Measurements from ENCODE around the gene BMX. TPM values are rescaled to one million over a fixed set of nuclear protein-coding genes. Genes with fewer than 3 reads are reported as not detected.

The BMX gene
- total RNA-seq, 1 donor from 2014 or later: 2.0 TPM

DNA sequence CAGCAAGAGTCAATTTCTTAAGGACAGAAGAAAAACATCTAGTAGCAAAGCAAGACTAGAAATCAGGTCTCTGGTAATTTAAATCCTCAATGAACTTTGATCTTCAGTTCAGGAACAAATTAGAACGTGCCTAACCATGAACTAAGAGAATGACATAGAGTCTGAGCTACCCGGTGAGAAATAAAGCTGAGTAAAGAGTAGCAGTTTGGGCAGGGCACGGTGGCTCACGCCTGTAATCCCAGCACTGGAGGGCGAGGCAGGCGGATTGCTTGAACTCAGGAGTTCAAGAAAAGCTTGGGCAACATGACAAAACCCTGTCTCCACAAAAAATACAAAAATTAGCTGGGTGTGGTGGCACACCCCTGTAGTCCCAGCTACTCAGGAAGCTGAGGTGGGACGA, 62.4 kb downstream of the BMX start:
- intact Hi-C loops (cut with DNase I): no loop called here
- no peak for TF ChIP-seq POLR2A (IDR thresholded peaks at IDR 0.05)
- TF ChIP-seq POLR2AphosphoS5 (IDR thresholded peaks at IDR 0.05; ENCODE audit: insufficient read depth in 1 of 2, low read depth in 1 of 2): no peak
- TF ChIP-seq, protein P1, sequence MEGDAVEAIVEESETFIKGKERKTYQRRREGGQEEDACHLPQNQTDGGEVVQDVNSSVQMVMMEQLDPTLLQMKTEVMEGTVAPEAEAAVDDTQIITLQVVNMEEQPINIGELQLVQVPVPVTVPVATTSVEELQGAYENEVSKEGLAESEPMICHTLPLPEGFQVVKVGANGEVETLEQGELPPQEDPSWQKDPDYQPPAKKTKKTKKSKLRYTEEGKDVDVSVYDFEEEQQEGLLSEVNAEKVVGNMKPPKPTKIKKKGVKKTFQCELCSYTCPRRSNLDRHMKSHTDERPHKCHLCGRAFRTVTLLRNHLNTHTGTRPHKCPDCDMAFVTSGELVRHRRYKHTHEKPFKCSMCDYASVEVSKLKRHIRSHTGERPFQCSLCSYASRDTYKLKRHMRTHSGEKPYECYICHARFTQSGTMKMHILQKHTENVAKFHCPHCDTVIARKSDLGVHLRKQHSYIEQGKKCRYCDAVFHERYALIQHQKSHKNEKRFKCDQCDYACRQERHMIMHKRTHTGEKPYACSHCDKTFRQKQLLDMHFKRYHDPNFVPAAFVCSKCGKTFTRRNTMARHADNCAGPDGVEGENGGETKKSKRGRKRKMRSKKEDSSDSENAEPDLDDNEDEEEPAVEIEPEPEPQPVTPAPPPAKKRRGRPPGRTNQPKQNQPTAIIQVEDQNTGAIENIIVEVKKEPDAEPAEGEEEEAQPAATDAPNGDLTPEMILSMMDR (IDR thresholded peaks at IDR 0.05): no peak
- DNase-seq (ENCODE audit: extremely low spot score in 2 of 2): no peak
- H3K27me3 ChIP-seq: no peaks in the 10 kb centered on the region
- no peaks in the 10 kb centered on the region for H3K36me3 ChIP-seq
- H3K9me3 ChIP-seq: no peaks in the 10 kb centered on the region
- H3K4me3 ChIP-seq: no peak overlapping the region
- no peak overlapping the region for H3K27ac ChIP-seq
- no peaks in the 10 kb centered on the region for H3K4me1 ChIP-seq

GRCh38 chrX:15564981-15565579, 64.5 kb downstream of the BMX start:
- intact Hi-C loops (cut with DNase I): no loop called here
- no peaks in the 10 kb centered on the region for H3K9me3 ChIP-seq
- H3K36me3 ChIP-seq: no peaks in the 10 kb centered on the region
- DNase-seq (ENCODE audit: extremely low spot score in 2 of 2): no peak
- H3K27ac ChIP-seq: no peak overlapping the region
- no peak overlapping the region for H3K4me3 ChIP-seq
- H3K27me3 ChIP-seq: no peaks in the 10 kb centered on the region
- no peaks in the 10 kb centered on the region for H3K4me1 ChIP-seq
- TF ChIP-seq POLR2A (IDR thresholded peaks at IDR 0.05) (no peak), POLR2AphosphoS5 (IDR thresholded peaks at IDR 0.05; ENCODE audit: insufficient read depth in 1 of 2, low read depth in 1 of 2) (peak in 1 of 2 donors; percentile 51)
- TF ChIP-seq, protein P1 (IDR thresholded peaks at IDR 0.05): peak in 2 of 3 experiments; percentile 34 to 43

DNA sequence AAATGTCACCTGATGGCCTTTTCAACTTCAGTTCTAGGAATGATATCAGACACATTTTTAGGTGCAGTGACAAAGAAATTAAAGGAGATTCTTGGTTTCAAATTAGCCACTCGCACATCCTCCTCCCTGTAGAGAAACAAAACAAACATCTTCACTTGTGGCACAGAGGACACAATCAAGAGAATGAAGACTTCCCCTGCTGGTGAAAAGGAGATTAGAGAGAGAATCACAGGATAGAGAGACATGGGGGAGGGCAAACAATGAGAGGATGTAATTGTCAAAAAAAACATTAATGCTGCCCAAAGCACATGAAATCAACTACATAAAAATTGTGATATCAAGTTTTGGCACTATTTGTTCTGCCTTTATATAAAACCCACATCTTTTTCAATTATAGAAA, 65.6 kb downstream of the BMX start:
- intact Hi-C loops (cut with DNase I): no loop called here
- DNase-seq (ENCODE audit: extremely low spot score in 2 of 2): no peak
- H3K27ac ChIP-seq: no peak overlapping the region
- no peaks in the 10 kb centered on the region for H3K9me3 ChIP-seq
- no peaks in the 10 kb centered on the region for H3K27me3 ChIP-seq
- TF ChIP-seq POLR2AphosphoS5 (IDR thresholded peaks at IDR 0.05; ENCODE audit: insufficient read depth in 1 of 2, low read depth in 1 of 2) (no peak), POLR2A (IDR thresholded peaks at IDR 0.05) (no peak)
- TF ChIP-seq, protein P1 (IDR thresholded peaks at IDR 0.05): no peak
- H3K4me1 ChIP-seq: no peaks in the 10 kb centered on the region
- H3K4me3 ChIP-seq: no peak overlapping the region
- no peaks in the 10 kb centered on the region for H3K36me3 ChIP-seq

- TF ChIP-seq, protein P1 (IDR thresholded peaks at IDR 0.05): no peak
- TF ChIP-seq POLR2AphosphoS5 (IDR thresholded peaks at IDR 0.05; ENCODE audit: insufficient read depth in 1 of 2, low read depth in 1 of 2) (no peak), POLR2A (IDR thresholded peaks at IDR 0.05) (no peak)
- H3K4me3 ChIP-seq: no peak overlapping the region
- no peaks in the 10 kb centered on the region for H3K36me3 ChIP-seq
- intact Hi-C loops (cut with DNase I): no loop called here
- DNase-seq (ENCODE audit: extremely low spot score in 2 of 2): no peak
- no peaks in the 10 kb centered on the region for H3K9me3 ChIP-seq
- no peaks in the 10 kb centered on the region for H3K27me3 ChIP-seq
- H3K27ac ChIP-seq: no peak overlapping the region
- H3K4me1 ChIP-seq: no peaks in the 10 kb centered on the region
Observed at GRCh38 chrX:15567267-15567666, 66.7 kb downstream of the BMX start.

- intact Hi-C loops (cut with DNase I): no loop called here
- DNase-seq (ENCODE audit: extremely low spot score in 2 of 2): no peak
- Histone ChIP-seq H3K36me3 (no peaks in the 10 kb centered on the region), H3K9me3 (no peaks in the 10 kb centered on the region), H3K27ac (no peak overlapping the region), H3K27me3 (no peaks in the 10 kb centered on the region), H3K4me1 (no peaks in the 10 kb centered on the region), H3K4me3 (no peak overlapping the region)
- TF ChIP-seq POLR2AphosphoS5 (IDR thresholded peaks at IDR 0.05; ENCODE audit: insufficient read depth in 1 of 2, low read depth in 1 of 2) (no peak), POLR2A (IDR thresholded peaks at IDR 0.05) (no peak)
- TF ChIP-seq, protein P1 (IDR thresholded peaks at IDR 0.05): no peak
Observed at GRCh38 chrX:15567886-15568616, 67.4 kb downstream of the BMX start.

All from vagina (tissue), 2 donors.